Activated naive CD4-positive, alpha-beta T cell treated with Interleukin-2 at 50 U/mL for 16 hours (primary cell): ENCODE measurements around the gene PDE3B.
"Not testable (repeated sequence)": the region's sequence is repeated elsewhere in the genome, so short reads cannot be mapped to it uniquely, and the experiment has no call there.

Experiments
- DNase-seq: peaks from one replicate; pipeline ENCODE4 v3.0.0-alpha.2; 2020

The PDE3B gene

GRCh38 chr11:14678350-14678749 lies 34.7 kb downstream of the PDE3B start:
- no peak for DNase-seq

- DNase-seq, result no peak
Measured at GRCh38 chr11:14679662-14680061, 36.1 kb downstream of the PDE3B start.

GRCh38 chr11:14684234-14684915 lies 40.8 kb downstream of the PDE3B start:
- DNase-seq, result not testable (repeated sequence)

DNA sequence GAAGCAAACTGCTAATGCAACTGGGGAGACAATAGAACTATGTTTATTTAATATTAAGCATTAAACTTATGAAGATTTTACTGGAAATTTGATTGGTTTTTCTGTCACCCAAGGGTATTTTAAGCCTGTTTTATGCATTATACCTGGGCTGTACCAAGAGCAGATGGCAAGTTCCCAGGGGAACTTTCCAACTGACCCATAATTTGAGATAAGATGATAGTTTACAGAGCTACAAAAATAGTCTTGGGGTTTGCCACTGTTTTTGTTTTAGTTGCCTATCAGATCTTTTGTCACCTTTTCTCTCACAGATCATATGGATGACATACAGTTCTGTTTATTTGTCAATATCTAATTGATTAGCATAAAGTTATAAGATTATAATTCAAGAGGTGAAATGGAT lies 43.9 kb downstream of the PDE3B start:
- DNase-seq, result no peak

GRCh38 chr11:14687943-14688627 lies 44.5 kb downstream of the PDE3B start:
- DNase-seq, result no peak

DNA sequence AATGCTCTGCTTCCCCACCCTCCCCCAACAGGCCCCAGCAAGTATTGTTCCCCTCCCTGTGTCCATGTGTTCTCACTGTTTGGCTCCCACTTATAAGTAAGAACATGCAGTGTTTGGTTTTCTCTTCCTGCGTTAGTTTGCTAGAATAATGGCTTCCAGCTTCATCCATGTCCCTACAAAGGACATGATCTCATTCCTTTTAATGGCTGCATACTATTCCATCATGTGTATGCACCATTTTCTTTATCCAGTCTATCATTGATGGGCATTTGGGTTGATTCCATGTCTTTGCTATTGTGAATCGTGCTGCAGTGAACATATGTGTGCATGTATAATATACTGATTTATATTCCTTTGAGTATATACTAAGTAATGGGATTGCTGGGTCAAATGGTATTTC lies 52.1 kb downstream of the PDE3B start:
- DNase-seq, result not testable (repeated sequence)

DNA sequence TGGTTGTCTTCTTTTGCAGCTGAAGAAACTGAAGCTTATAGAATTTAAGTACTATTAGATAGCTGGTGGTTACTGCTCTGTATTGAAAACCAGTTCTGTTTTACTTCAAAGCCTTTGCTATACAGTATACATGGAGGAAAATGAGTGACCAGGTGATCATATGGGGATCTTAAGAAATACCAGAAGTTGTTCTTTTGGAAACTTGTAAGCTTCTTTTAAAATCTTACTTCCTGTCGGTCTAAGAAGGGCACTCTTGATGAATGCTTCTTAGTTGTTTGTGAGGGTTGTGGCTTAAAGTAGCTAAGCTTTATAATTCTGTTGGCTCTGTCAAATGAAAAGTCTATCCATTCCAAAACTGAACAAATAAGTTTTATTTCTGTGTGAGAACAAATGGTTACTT lies 55.2 kb downstream of the PDE3B start:
- DNase-seq, result no peak

- no peak for DNase-seq
Measured at GRCh38 chr11:14700593-14700992, 57.0 kb downstream of the PDE3B start.

GRCh38 chr11:14702760-14703159 lies 59.2 kb downstream of the PDE3B start:
- no peak for DNase-seq

DNA sequence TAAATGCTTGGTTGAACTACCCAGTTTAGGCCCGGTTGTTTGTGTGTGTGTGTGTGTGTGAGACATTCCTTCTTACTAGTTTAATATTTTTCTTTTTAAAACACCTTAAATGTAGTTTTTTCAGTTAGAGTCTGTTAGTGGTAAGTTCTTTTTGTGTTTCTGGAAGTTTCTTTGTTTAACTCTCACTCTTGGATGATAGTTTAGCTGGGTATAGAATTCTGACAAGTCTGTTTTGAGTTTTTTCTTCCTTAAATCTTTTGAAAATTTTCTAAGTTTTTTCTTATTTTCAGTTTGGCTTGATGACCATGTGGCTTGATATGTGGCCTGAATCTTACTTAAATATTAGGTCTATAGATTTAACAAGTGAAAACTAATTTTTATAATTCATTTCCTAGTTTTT lies 60.1 kb downstream of the PDE3B start:
- DNase-seq, result no peak

- DNase-seq, result no peak
Measured at GRCh38 chr11:14705067-14705466, 61.5 kb downstream of the PDE3B start.

GRCh38 chr11:14713496-14714244 lies 70.1 kb downstream of the PDE3B start:
- no peak for DNase-seq

DNA sequence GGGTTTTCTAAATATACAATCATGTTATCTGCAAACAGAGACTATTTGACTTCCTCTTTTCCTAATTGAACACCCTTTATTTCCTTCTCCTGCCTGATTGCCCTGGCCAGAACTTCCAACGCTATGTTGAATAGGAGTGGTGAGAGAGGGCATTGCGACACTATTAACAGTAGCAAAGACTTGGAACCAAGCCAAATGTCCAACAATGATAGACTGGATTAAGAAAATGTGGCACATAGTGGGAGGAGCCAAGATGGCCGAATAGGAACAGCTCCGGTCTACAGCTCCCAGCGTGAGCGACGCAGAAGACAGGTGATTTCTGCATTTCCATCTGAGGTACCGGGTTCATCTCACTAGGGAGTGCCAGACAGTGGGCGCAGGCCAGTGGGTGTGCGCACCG lies 72.1 kb downstream of the PDE3B start:
- DNase-seq, result not testable (repeated sequence)

- DNase-seq, result no peak
Measured at GRCh38 chr11:14722496-14722895, 78.9 kb downstream of the PDE3B start.

GRCh38 chr11:14725150-14725549 lies 81.5 kb downstream of the PDE3B start:
- no peak for DNase-seq

- DNase-seq, result no peak
Measured at GRCh38 chr11:14727215-14727614, 83.6 kb downstream of the PDE3B start.

GRCh38 chr11:14727746-14728145 lies 84.1 kb downstream of the PDE3B start:
- no peak for DNase-seq

GRCh38 chr11:14740539-14740938 lies 96.9 kb downstream of the PDE3B start:
- not testable (repeated sequence) for DNase-seq

DNA sequence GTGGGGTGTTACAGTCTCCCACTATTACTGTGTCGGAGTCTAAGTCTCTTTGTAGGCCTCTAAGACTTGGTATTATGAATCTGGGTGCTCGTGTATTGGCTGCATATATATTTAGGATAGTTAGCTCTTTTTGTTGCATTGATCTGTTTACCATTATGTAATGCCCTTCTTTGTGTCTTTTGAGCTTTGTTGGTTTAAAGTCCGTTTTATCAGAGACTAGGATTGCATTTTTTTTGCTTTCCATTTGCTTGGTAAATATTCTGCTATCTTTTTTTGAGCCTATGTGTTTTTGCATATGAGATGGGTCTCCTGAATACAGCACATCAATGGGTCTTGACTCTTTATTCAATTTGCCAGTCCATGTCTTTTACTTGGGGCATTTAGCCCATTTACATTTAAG lies 97.6 kb downstream of the PDE3B start:
- no peak for DNase-seq

GRCh38 chr11:14742849-14743559 lies 99.4 kb downstream of the PDE3B start:
- no peak for DNase-seq

GRCh38 chr11:14743667-14744066 lies 100.1 kb downstream of the PDE3B start:
- not testable (repeated sequence) for DNase-seq

GRCh38 chr11:14746857-14747395 lies 103.3 kb downstream of the PDE3B start:
- DNase-seq, result no peak

GRCh38 chr11:14748090-14748489 lies 104.5 kb downstream of the PDE3B start:
- DNase-seq, result no peak
